Lower leg skin (tissue), 3 donors: ENCODE results near the gene OCA2.

ENCODE experiments used
- POLR2A ChIP-seq, 2 donors: fragments of 450-650 bp; IDR thresholded peaks; one replicate each; pipeline ENCODE4 v1.6.1; 2016 to 2017; ENCODE audit warnings: antibody characterized with exemption in 2 of 2, mild to moderate bottlenecking in 1 of 2, moderate library complexity in 1 of 2
- TF ChIP-seq, protein P1 (sequence below), 3 donors: fragments of 450-650 bp; IDR thresholded peaks; one replicate each; pipeline ENCODE4 v1.5.1; 2016; ENCODE audit warnings: antibody characterized with exemption in 3 of 3, mild to moderate bottlenecking in 3 of 3, moderate library complexity in 2 of 3

DNA sequence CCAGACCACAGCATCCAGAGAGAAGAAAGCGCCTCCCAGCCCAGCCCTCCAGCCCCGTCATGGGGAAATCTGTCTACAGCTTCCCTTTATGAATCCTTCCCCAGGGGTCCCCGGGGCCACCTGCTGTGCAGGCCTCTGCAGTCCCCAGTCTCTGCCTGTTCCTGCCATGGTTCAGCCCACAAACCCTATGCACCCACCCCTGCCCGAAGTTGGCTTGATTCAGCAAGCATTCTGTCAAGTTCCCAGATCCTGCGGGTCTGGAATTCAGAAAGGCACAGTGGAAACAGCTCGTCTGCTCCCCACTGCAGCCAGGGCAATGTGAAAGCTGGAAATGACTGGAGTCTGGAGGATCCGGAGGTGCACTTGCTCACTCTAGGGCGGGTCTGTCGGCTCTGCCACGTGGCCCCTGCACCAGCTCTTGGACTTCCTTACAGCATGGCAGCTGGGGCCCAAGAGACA is 2.9 kb upstream of the OCA2 start:
- TF ChIP-seq, protein P1, sequence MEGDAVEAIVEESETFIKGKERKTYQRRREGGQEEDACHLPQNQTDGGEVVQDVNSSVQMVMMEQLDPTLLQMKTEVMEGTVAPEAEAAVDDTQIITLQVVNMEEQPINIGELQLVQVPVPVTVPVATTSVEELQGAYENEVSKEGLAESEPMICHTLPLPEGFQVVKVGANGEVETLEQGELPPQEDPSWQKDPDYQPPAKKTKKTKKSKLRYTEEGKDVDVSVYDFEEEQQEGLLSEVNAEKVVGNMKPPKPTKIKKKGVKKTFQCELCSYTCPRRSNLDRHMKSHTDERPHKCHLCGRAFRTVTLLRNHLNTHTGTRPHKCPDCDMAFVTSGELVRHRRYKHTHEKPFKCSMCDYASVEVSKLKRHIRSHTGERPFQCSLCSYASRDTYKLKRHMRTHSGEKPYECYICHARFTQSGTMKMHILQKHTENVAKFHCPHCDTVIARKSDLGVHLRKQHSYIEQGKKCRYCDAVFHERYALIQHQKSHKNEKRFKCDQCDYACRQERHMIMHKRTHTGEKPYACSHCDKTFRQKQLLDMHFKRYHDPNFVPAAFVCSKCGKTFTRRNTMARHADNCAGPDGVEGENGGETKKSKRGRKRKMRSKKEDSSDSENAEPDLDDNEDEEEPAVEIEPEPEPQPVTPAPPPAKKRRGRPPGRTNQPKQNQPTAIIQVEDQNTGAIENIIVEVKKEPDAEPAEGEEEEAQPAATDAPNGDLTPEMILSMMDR (IDR thresholded peaks at IDR 0.05), result no peak
- TF ChIP-seq POLR2A (IDR thresholded peaks at IDR 0.05), result no peak
